HG03520 (cell line): ENCODE measurements around the gene CENPB.
A peak's percentile ranks its signal among the peaks of the same experiment; 100 is the strongest.
"Not testable (repeated sequence)": the region's sequence is repeated elsewhere in the genome, so short reads cannot be mapped to it uniquely, and the experiment has no call there.

Experiments used
- ATAC-seq: cut with Tn5 transposase; IDR thresholded peaks from one replicate; pipeline ENCODE4 v1.9.1; 2021; ENCODE audit warnings: mild to moderate bottlenecking, moderate library complexity; ENCODE audit not compliant: unreplicated experiment

The CENPB gene

GRCh38 chr20:3786665-3787323, at the start of gene CENPB:
Gene CENPB, minus strand, starts transcription at chr20:3786740. Its CDS starts 257 bp downstream, at chr20:3786483.
- ATAC-seq = peak; percentile 63

- ATAC-seq = no peak
Measured at GRCh38 chr20:3836132-3836531, 49.6 kb upstream of the CENPB start.

GRCh38 chr20:3829891-3830290, 43.4 kb upstream of the CENPB start:
- ATAC-seq = not testable (repeated sequence)

- ATAC-seq = no peak
Measured at GRCh38 chr20:3828798-3829197, 42.3 kb upstream of the CENPB start.

GRCh38 chr20:3826420-3826819, 39.9 kb upstream of the CENPB start:
- no peak for ATAC-seq

- ATAC-seq = no peak
Measured at GRCh38 chr20:3825526-3825925, 39.0 kb upstream of the CENPB start.

GRCh38 chr20:3823881-3824280, 37.3 kb upstream of the CENPB start:
- ATAC-seq = no peak

- no peak for ATAC-seq
Measured at GRCh38 chr20:3821996-3822395, 35.5 kb upstream of the CENPB start.

- ATAC-seq = no peak
Measured at GRCh38 chr20:3820901-3821727, 34.6 kb upstream of the CENPB start.

- peak; percentile 77 for ATAC-seq
Measured at GRCh38 chr20:3820048-3820900, 33.7 kb upstream of the CENPB start, which contains the start of gene AP5S1. Gene AP5S1, plus strand, starts transcription at chr20:3820547. Its CDS starts 1,571 bp downstream, at chr20:3822118.

- no peak for ATAC-seq
Measured at GRCh38 chr20:3819411-3820047, 33.0 kb upstream of the CENPB start.

GRCh38 chr20:3818155-3819151, 31.9 kb upstream of the CENPB start:
- no peak for ATAC-seq

GRCh38 chr20:3815703-3816315, 29.3 kb upstream of the CENPB start:
- no peak for ATAC-seq

GRCh38 chr20:3814928-3815495, 28.5 kb upstream of the CENPB start:
- no peak for ATAC-seq

GRCh38 chr20:3813848-3814581, 27.5 kb upstream of the CENPB start:
- no peak for ATAC-seq

- ATAC-seq = no peak
Measured at GRCh38 chr20:3812975-3813847, 26.7 kb upstream of the CENPB start.

- ATAC-seq = no peak
Measured at GRCh38 chr20:3812259-3812681, 25.7 kb upstream of the CENPB start.
